HG03558 (cell line): ENCODE data around the gene STK32C.
"Not testable (repeated sequence)": the region's sequence is repeated elsewhere in the genome, so short reads cannot be mapped to it uniquely, and the experiment has no call there.

Experiments used
- ATAC-seq: cut with Tn5 transposase; IDR thresholded peaks from one replicate; pipeline ENCODE4 v1.9.1; 2021; ENCODE audit warnings: moderate number of reproducible peaks; ENCODE audit not compliant: unreplicated experiment; ENCODE audit errors: extremely low read depth

The STK32C gene

GRCh38 chr10:132339276-132339675 is 31.5 kb upstream of the STK32C start:
- ATAC-seq = no peak

GRCh38 chr10:132338876-132339275 is 31.1 kb upstream of the STK32C start:
- ATAC-seq = no peak

DNA sequence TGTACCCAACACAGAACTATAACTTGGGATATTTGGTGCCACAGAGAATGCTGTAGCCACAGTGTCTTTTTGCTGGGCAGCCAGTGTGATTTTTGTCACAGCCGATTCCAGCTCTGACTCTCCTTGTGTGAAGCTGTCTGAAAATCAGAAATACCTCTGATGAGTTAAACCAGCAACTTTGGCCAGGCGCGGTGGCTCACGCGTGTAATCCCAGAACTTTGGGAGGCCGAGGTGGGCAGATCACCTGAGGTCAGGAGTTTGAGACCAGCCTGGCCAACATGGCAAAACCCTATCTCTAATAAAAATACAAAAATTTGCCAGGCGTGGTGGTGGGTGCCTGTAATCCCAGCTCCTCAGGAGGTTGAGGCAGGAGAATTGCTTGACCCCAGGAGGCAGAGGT is 30.1 kb upstream of the STK32C start:
- ATAC-seq = not testable (repeated sequence)

DNA sequence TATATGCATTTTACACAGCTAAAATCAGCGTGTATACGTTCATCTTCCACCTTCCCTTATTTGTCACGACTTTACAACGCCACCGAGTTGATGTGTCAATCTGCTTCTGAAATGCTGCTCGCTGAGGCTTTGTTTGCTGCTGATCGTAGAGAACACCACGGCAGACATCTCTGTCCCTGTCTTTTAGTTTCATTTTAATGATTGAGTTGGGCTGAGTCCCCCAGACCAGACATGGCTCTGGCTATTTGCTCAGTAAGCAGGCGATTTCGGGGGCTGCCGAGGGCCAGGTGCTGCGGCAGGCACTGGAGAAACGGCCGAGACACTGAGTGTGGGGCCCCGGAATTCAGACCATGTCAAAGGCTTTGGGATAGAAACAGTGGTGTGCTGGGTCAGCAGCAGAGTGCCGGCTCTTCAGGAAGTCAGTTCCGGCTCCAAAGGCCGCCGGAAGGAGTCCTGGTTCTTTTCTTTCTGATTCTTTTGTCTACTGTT is 29.2 kb upstream of the STK32C start:
- ATAC-seq = no peak

- ATAC-seq = no peak
These were observed 28.5 kb upstream of the STK32C start for GRCh38 chr10:132336064-132336746.

DNA sequence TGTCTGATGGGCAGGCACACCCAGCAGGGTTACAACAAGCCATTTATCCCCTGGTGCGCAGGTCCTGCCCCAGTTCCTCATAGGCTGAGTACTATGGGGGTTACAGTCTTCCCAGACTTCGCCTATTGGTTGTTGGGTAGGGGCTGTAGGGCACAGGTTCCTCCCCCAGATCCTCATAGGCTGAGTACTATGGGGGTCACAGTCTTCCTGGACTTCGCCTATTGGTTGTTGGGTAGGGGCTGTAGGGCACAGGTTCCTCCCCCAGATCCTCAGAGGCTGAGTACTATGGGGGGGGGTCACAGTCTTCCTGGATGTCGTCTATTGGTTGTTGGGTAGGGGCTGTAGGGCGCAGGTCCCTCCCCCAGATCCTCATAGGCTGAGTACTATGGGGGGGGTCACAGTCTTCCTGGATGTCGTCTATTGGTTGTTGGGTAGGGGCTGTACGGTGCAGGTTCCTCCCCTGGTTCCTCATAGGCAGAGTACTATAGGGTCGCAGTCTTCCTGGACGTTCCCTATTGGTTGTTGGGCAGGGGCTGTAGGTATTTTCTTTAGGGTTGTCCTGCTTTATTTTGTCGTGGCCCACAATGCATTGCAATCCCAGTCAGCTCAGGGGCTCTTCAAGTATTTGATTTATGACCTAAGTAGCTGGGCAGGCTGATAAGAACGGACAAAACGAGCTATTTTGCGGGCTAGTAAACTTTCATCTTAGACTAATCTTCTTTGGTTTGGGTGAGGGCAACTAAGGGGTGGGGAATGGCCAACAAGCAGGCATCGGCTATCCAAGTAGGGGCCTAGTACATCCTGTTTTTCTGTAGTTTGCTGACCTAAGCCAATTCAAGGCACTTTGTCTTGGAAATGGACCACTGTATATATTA is 27.7 kb upstream of the STK32C start:
- peak; percentile 40 for ATAC-seq

DNA sequence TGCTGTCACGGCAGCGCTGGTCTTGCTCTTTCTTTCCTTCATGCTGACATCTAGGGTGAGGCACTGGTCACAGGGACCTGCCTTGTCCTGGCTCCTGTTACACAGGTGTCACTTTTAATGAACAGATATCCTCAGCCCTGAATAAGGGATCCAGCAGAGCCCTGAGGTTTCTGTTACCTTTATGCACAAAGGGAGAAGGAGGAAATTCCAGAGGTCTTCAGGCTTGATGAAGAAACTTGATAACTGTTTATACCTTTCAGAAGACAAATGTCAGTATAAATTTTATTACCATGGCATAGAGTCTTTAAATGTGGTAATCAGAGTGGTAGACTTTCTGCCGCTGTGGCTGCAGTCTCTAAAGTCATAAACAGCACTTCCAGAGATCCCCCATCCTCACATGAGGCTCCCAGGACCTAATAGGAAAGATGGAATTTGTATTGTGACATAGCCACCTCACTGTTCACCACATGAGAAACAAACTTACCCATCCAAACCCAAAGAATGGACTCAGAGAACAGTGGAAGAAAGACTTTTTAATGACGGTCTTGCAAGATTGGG is 27.0 kb upstream of the STK32C start:
- no peak for ATAC-seq

GRCh38 chr10:132333386-132333785 is 25.6 kb upstream of the STK32C start:
- ATAC-seq = no peak

DNA sequence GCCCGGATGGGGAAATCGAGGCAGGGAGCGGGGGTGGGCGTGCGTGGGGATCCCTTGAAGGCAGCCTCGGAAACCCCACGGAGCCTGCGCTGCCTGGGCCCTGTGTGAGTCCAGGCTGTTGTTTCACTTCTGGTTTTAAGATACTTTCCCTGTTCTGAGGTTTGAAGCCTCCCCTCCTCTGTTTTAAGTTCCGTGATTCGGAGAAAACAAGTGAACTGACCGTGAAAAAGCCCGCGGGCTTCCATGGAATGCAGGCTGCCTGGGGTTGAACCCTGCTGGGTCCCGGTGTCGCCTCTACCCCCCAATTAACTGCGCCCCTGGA is 24.6 kb upstream of the STK32C start:
- peak; percentile 11 for ATAC-seq

GRCh38 chr10:132331601-132332432 is 24.1 kb upstream of the STK32C start, which contains the start of gene LRRC27:
LRRC27 (plus strand) TSS chr10:132332193; CDS start chr10:132333525, 1,332 bp downstream.
- peak; percentile 31 for ATAC-seq

DNA sequence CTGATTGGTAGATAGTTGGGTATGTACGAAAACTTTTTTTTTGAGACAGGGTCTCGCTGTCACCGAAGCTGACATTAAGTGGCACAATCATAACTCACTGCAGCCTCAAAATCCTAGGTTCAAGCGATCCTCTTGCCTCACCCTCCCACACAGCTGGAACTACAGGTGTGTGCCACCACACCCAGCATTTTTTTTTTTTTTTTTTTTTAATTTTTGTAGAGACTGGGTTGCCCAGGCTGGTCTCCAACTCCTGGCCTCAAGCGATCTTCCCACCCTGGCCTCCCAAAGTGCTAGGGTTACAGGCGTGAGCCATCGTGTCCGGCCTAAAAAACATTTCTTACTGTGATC is 22.7 kb upstream of the STK32C start:
- no peak for ATAC-seq

- no peak for ATAC-seq
These were observed 22.1 kb upstream of the STK32C start for GRCh38 chr10:132329565-132330485.

DNA sequence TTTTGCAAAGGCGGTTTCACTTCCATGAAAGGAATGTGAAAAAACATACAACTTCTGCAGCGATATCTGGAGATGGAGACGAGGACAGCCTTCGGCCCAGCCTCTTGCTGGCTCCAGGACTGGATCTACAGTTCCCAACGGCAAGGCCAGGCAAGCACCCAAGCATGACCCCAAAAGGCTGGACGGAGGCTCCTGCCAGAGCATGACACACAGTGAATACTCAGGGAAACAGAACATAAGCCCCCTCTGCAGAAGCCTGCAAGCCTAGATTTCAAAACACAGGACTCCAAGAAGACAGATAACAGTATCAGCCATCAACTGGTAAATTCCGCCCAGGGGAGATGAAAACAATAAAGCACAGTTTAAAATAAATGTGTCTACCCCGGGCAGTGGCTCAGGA is 21.0 kb upstream of the STK32C start:
- no peak for ATAC-seq

DNA sequence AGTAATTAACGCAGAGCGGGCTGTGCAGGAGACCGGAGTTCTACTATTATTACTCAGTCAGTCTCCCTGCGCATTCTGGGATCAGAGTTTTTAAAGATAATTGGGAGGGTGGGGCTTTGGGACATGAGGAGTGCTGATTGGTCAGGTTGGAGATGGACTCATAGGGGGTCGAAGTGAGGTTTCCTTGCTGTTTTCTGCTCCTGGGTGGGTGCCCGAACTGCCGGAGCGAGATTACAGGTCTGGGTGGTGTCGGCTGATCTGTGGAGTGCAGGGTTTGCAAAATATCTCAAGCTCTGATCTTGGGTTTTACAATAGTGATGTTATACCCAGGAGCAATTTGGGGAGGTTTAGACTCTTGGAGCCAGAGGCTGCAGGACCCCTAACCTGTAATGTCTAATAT is 20.4 kb upstream of the STK32C start:
- no peak for ATAC-seq

GRCh38 chr10:132326925-132327324 is 19.2 kb upstream of the STK32C start:
- ATAC-seq = no peak

DNA sequence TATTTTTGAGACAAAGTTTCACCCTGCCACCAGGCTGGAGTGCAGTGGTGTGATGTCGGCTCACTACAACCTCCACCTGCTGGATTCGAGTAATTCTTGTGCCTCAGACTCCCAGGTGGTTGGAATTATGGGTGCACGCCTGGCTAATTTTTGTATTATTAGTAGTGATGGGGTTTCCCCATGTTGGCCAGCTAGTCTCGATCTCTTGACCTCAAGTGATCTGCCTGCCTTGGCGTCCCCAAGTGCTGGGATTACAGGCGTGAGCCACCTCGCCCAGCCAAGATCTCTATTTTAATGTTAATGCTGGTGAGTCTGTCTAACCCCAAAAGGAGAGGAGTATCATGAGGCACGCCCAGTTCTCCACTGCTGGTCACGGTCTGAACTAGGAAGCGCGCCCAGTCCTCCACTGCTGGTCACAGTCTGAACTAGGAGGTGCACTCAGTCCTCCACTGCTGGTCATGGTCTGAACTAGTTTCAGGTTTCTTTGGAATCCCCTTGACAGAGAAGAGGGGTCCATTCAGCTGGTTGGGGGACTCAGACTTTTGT is 18.7 kb upstream of the STK32C start:
- ATAC-seq = no peak

DNA sequence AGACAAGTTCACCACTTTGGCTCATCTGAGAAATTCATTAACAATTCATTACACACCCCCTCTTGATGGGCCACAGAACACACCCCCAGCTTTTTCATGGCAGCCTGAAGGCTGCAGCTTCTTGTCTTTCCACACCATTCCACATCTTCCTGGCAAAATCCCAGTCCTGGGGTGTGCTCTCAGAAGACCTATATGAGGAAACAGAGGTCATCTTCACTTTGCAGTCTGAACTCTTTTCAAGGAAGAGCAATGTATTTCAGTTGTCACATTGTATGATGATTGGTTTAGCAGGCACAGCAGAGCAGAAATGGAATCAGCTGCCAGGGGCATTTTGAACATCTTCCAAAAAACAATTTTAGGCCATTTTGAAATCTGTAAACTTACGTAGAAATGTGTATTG is 16.4 kb upstream of the STK32C start:
- no peak for ATAC-seq

DNA sequence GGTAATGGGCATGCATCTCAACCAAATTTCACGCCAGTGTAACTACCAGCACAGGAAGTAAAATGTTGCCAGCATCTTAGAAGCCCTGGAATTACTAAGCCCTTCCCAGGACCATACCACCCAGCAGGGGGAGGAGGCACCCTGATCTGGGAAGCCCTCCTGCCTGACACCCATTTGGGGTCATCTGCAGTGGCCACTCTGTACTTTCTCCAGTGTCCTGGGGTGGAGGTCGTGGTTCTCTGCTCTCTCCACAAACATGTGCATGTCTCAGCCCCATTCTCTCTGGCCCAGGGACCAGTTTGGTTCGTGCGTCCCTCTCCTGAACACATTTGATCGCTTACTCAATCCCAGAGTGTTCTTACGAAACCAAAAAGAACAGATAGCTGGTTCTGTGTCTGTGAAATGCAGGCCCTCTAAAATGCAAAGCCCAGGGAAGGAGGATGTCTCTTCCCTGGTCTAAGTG is 14.9 kb upstream of the STK32C start:
- ATAC-seq = no peak

DNA sequence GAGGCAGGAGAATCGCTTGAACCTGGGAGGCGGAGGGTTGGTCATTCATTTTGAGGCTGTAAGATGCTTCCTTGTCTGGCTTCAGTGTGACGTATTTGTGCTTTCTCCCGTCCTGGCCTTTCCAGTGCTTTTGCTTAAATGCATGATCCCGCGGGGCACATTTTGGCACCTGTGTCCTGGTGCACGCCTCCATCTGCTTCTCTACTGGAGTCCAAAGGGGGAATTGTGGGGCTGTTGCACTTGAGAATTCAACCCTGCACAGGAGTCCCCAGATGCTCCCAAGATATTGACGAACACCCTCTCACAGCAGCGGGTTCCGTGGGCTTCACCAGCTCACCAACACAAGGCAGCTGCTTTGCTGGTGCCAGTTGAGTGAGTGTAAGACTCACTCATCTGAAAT is 14.0 kb upstream of the STK32C start:
- ATAC-seq = no peak
